ENCODE data around the gene ALPK3. TPM values are rescaled to one million over a fixed set of nuclear protein-coding genes. Genes with fewer than 3 reads are reported as not detected.

Gene ALPK3
- total RNA-seq, 8 experiments from 2014 or later, result 0.16 to 1.4 (median 0.64) TPM

- WGBS, 10 experiments, result 14 to 100% (median 80%) methylated on average over 1 to 2 of the region's 3 CpGs; no CpG with 5 or more reads in 6 of the 10 experiments
- no peak overlapping the region for H3K4me3 ChIP-seq
- in situ Hi-C loops (cut with MboI; ENCODE audit: low pct_unique_long_range_greater_than_20kb in 2 of 9, low sequenced_read_pairs in 9 of 9, unreplicated experiment in 9 of 9), result no loop called here
- peak overlapping the region in 1 of 2 donors; percentile 4 for H3K27ac ChIP-seq
- H3K4me1 ChIP-seq (replicated peaks in 1 of 2), result peaks cover 14 to 36% of the 10 kb centered on the region in 2 donors
- peak in 5 of 8 experiments; percentile 2 to 24 (median 12) for ATAC-seq (replicated peaks in 6 of 8)
Measured at GRCh38 chr15:84819291-84819768, 2.2 kb downstream of the ALPK3 start.

GRCh38 chr15:84819791-84820190 lies 2.6 kb downstream of the ALPK3 start:
- in situ Hi-C loops (cut with MboI; ENCODE audit: low pct_unique_long_range_greater_than_20kb in 2 of 9, low sequenced_read_pairs in 9 of 9, unreplicated experiment in 9 of 9), result no loop called here

GRCh38 chr15:84821501-84822021 lies 4.4 kb downstream of the ALPK3 start:
- in situ Hi-C loops (cut with MboI; ENCODE audit: low pct_unique_long_range_greater_than_20kb in 2 of 9, low sequenced_read_pairs in 9 of 9, unreplicated experiment in 9 of 9), result no loop called here
- H3K4me1 ChIP-seq (replicated peaks in 1 of 2), result peaks cover 14 to 36% of the 10 kb centered on the region in 2 donors
- ATAC-seq (replicated peaks in 6 of 8), result no peak
- H3K4me3 ChIP-seq, result no peak overlapping the region
- no peak overlapping the region for H3K27ac ChIP-seq
- WGBS, 10 experiments, result 60 to 100% (median 83%) methylated on average over 1 to 7 of the region's 8 CpGs; no CpG with 5 or more reads in 3 of the 10 experiments

More at GRCh38 chr15:84819791-84820190, 2.6 kb downstream of the ALPK3 start:
- peaks cover 14 to 36% of the 10 kb centered on the region in 2 donors for H3K4me1 ChIP-seq (replicated peaks in 1 of 2)
- WGBS, 10 experiments, result 100% methylated on average over 1 to 2 of the region's 2 CpGs; no CpG with 5 or more reads in 7 of the 10 experiments
- H3K27ac ChIP-seq, result no peak overlapping the region
- H3K4me3 ChIP-seq, result no peak overlapping the region
- no peak for ATAC-seq (replicated peaks in 6 of 8)

- no peak overlapping the region for H3K4me3 ChIP-seq
- WGBS, 10 experiments, result 29 to 93% (median 83%) methylated on average over 1 to 4 of the region's 4 CpGs; no CpG with 5 or more reads in 3 of the 10 experiments
- H3K27ac ChIP-seq, result no peak overlapping the region
- peaks cover 12 to 32% of the 10 kb centered on the region in 2 donors for H3K4me1 ChIP-seq (replicated peaks in 1 of 2)
- ATAC-seq (replicated peaks in 6 of 8), result peak in 5 of 8 experiments; percentile 7 to 82 (median 53)
- in situ Hi-C loops (cut with MboI; ENCODE audit: low pct_unique_long_range_greater_than_20kb in 2 of 9, low sequenced_read_pairs in 9 of 9, unreplicated experiment in 9 of 9), result no loop called here
Measured at GRCh38 chr15:84822653-84823281, 5.6 kb downstream of the ALPK3 start.

GRCh38 chr15:84823282-84823878 lies 6.2 kb downstream of the ALPK3 start:
- Histone ChIP-seq H3K4me3 (no peak overlapping the region), H3K4me1 (replicated peaks in 1 of 2) (peaks cover 11 to 26% of the 10 kb centered on the region in 2 donors), H3K27ac (no peak overlapping the region)
- in situ Hi-C loops (cut with MboI; ENCODE audit: low pct_unique_long_range_greater_than_20kb in 2 of 9, low sequenced_read_pairs in 9 of 9, unreplicated experiment in 9 of 9), result no loop called here
- WGBS, 10 experiments, result 13 to 92% (median 90%) methylated on average over 1 to 3 of the region's 3 CpGs; no CpG with 5 or more reads in 5 of the 10 experiments
- no peak for ATAC-seq (replicated peaks in 6 of 8)

GRCh38 chr15:84824260-84825007 lies 7.3 kb downstream of the ALPK3 start:
- Histone ChIP-seq H3K4me1 (replicated peaks in 1 of 2) (peaks cover 5 to 16% of the 10 kb centered on the region in 2 donors), H3K4me3 (no peak overlapping the region), H3K27ac (no peak overlapping the region)
- peak in 1 of 8 experiments; percentile 9 for ATAC-seq (replicated peaks in 6 of 8)
- WGBS, 10 experiments, result 0 to 100% (median 86%) methylated on average over 1 to 6 of the region's 6 CpGs; no CpG with 5 or more reads in 4 of the 10 experiments
- in situ Hi-C loops (cut with MboI; ENCODE audit: low pct_unique_long_range_greater_than_20kb in 2 of 9, low sequenced_read_pairs in 9 of 9, unreplicated experiment in 9 of 9), result no loop called here

GRCh38 chr15:84826369-84826823 lies 9.2 kb downstream of the ALPK3 start:
- Histone ChIP-seq H3K4me3 (no peak overlapping the region), H3K4me1 (replicated peaks in 1 of 2) (peaks cover 3 to 10% of the 10 kb centered on the region in 2 donors), H3K27ac (no peak overlapping the region)
- in situ Hi-C loops (cut with MboI; ENCODE audit: low pct_unique_long_range_greater_than_20kb in 2 of 9, low sequenced_read_pairs in 9 of 9, unreplicated experiment in 9 of 9), result no loop called here
- ATAC-seq (replicated peaks in 6 of 8), result peak in 3 of 8 experiments; percentile 13 to 64 (median 29)
- 0 to 60% methylated on average over 1 to 3 of the region's 6 CpGs; no CpG with 5 or more reads in 8 of the 10 experiments for WGBS, 10 experiments

GRCh38 chr15:84827246-84827645 lies 10.1 kb downstream of the ALPK3 start:
- no peak overlapping the region for H3K27ac ChIP-seq
- peaks cover 3 to 10% of the 10 kb centered on the region in 2 donors for H3K4me1 ChIP-seq (replicated peaks in 1 of 2)
- 70 to 100% (median 100%) methylated on average over 1 to 4 of the region's 9 CpGs; no CpG with 5 or more reads in 5 of the 10 experiments for WGBS, 10 experiments
- ATAC-seq (replicated peaks in 6 of 8), result no peak
- in situ Hi-C loops (cut with MboI; ENCODE audit: low pct_unique_long_range_greater_than_20kb in 2 of 9, low sequenced_read_pairs in 9 of 9, unreplicated experiment in 9 of 9), result no loop called here
- H3K4me3 ChIP-seq, result no peak overlapping the region

GRCh38 chr15:84828086-84828908 lies 11.1 kb downstream of the ALPK3 start:
- H3K4me1 ChIP-seq (replicated peaks in 1 of 2), result peaks cover 0 to 3% of the 10 kb centered on the region in 2 donors
- H3K4me3 ChIP-seq, result no peak overlapping the region
- ATAC-seq (replicated peaks in 6 of 8), result no peak
- WGBS, 10 experiments, result 55 to 100% (median 79%) methylated on average over 1 to 11 of the region's 14 CpGs
- in situ Hi-C loops (cut with MboI; ENCODE audit: low pct_unique_long_range_greater_than_20kb in 2 of 9, low sequenced_read_pairs in 9 of 9, unreplicated experiment in 9 of 9), result no loop called here
- H3K27ac ChIP-seq, result no peak overlapping the region

GRCh38 chr15:84829428-84829827 lies 12.3 kb downstream of the ALPK3 start:
- WGBS, 10 experiments, result 0 to 88% (median 28%) methylated on average over 3 to 8 of the region's 8 CpGs; no CpG with 5 or more reads in 6 of the 10 experiments
- Histone ChIP-seq H3K4me3 (no peak overlapping the region), H3K27ac (no peak overlapping the region), H3K4me1 (replicated peaks in 1 of 2) (no peaks in the 10 kb centered on the region)
- peak in 3 of 8 experiments; percentile 88 to 96 (median 93) for ATAC-seq (replicated peaks in 6 of 8)
- in situ Hi-C loops (cut with MboI; ENCODE audit: low pct_unique_long_range_greater_than_20kb in 2 of 9, low sequenced_read_pairs in 9 of 9, unreplicated experiment in 9 of 9), result no loop called here

GRCh38 chr15:84830036-84830435 lies 12.9 kb downstream of the ALPK3 start:
- no peak overlapping the region for H3K27ac ChIP-seq
- in situ Hi-C loops (cut with MboI; ENCODE audit: low pct_unique_long_range_greater_than_20kb in 2 of 9, low sequenced_read_pairs in 9 of 9, unreplicated experiment in 9 of 9), result no loop called here
- no peak overlapping the region for H3K4me3 ChIP-seq
- 24 to 100% (median 81%) methylated on average over 1 to 2 of the region's 2 CpGs for WGBS, 10 experiments
- H3K4me1 ChIP-seq (replicated peaks in 1 of 2), result no peaks in the 10 kb centered on the region
- no peak for ATAC-seq (replicated peaks in 6 of 8)

- in situ Hi-C loops (cut with MboI; ENCODE audit: low pct_unique_long_range_greater_than_20kb in 2 of 9, low sequenced_read_pairs in 9 of 9, unreplicated experiment in 9 of 9), result no loop called here
- ATAC-seq (replicated peaks in 6 of 8), result no peak
Measured at GRCh38 chr15:84831028-84831427, 13.9 kb downstream of the ALPK3 start.

More at GRCh38 chr15:84831028-84831427, 13.9 kb downstream of the ALPK3 start:
- no peaks in the 10 kb centered on the region for H3K4me1 ChIP-seq (replicated peaks in 1 of 2)
- no peak overlapping the region for H3K4me3 ChIP-seq
- H3K27ac ChIP-seq, result no peak overlapping the region
- 69 to 98% (median 86%) methylated on average over 2 to 5 of the region's 5 CpGs for WGBS, 10 experiments
